ENCODE measurements around the gene VSTM4. TPM values are rescaled to one million over a fixed set of nuclear protein-coding genes. Genes with fewer than 3 reads are reported as not detected.

Gene VSTM4
- total and polyA plus RNA-seq, 2 of the 4 experiments (the other 2 are of a cell fraction): 2.4 to 2.9 TPM

DNA sequence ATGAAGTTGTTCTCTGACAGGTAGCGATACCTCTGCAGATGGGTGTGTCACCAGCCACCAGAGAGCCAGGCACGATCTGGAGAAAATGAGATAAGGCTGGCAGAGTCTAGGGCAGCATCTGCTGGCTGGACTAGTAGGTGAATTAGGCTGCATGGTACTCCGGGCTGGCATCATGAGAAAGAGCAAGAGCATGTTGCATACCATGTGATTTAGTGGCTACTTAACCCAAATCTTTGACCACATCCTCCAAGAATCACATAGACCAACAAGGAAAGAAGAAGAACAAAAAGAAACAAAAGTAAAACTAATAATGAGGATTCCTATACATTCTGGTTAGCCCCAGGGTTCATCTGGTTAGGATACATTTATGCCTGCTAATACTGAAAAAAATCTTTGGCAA is 41.9 kb upstream of the VSTM4 start:
- H2AK9ac ChIP-seq (replicated peaks; ENCODE audit: low read depth, low read length, poor library complexity): no peak overlapping the region
- H3K27me3 ChIP-seq (ENCODE audit: control insufficient read depth, insufficient read depth, low read length): no peaks in the 10 kb centered on the region
- H3K4me3 ChIP-seq (ENCODE audit: insufficient read depth, low read depth, low read length): no peak overlapping the region
- no peak overlapping the region for H3K9ac ChIP-seq (ENCODE audit: low read depth, low read length)
- in situ Hi-C loops (cut with MboI; ENCODE audit: low sequenced_read_pairs) (no loop called here), dilution Hi-C loops (cut with HindIII; ENCODE audit: low sequenced_read_pairs, unreplicated experiment) (no loop called here), intact Hi-C loops (cut with micrococcal nuclease) (no loop called here)
- no peak overlapping the region for H2BK5ac ChIP-seq (ENCODE audit: low read depth, low read length, poor library complexity, severe bottlenecking)
- no TSS peak for BruUV-seq (replicated peaks)
- H3K79me1 ChIP-seq (ENCODE audit: low read depth in 1 of 2, low read length in 2 of 2): no peaks in the 10 kb centered on the region
- H2BK20ac ChIP-seq (ENCODE audit: low read depth, low read length): peak overlapping the region; percentile 6; the same call in 1 of the 2 replicates
- H4K5ac ChIP-seq (ENCODE audit: low read depth, low read length): no peak overlapping the region
- H3K23ac ChIP-seq (ENCODE audit: low read depth, low read length): no peak overlapping the region
- no peak overlapping the region for H4K91ac ChIP-seq (ENCODE audit: insufficient read depth, low read depth, low read length)
- H2AK5ac ChIP-seq (ENCODE audit: low read depth, low read length): peak overlapping the region; percentile 7; the same call in 1 of the 2 replicates
- no peak for TF ChIP-seq MAFK (IDR thresholded peaks at IDR 0.05; ENCODE audit: low read depth, low read length)
- no peak for TF ChIP-seq POLR2A (IDR thresholded peaks at IDR 0.05; ENCODE audit: low read depth, low read length)
- TF ChIP-seq, protein P1, sequence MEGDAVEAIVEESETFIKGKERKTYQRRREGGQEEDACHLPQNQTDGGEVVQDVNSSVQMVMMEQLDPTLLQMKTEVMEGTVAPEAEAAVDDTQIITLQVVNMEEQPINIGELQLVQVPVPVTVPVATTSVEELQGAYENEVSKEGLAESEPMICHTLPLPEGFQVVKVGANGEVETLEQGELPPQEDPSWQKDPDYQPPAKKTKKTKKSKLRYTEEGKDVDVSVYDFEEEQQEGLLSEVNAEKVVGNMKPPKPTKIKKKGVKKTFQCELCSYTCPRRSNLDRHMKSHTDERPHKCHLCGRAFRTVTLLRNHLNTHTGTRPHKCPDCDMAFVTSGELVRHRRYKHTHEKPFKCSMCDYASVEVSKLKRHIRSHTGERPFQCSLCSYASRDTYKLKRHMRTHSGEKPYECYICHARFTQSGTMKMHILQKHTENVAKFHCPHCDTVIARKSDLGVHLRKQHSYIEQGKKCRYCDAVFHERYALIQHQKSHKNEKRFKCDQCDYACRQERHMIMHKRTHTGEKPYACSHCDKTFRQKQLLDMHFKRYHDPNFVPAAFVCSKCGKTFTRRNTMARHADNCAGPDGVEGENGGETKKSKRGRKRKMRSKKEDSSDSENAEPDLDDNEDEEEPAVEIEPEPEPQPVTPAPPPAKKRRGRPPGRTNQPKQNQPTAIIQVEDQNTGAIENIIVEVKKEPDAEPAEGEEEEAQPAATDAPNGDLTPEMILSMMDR (conservative IDR thresholded peaks at IDR 0.05; ENCODE audit: low read depth, low read length): no peak
- no peak for TF ChIP-seq CEBPB (IDR thresholded peaks at IDR 0.05; ENCODE audit: low read depth, low read length)
- no peak for TF ChIP-seq ELK1 (IDR thresholded peaks at IDR 0.05; ENCODE audit: borderline replicate concordance, low read depth, low read length)
- TF ChIP-seq MAZ (IDR thresholded peaks at IDR 0.05; ENCODE audit: borderline replicate concordance, low read depth, low read length): no peak
- no peak for TF ChIP-seq RFX5 (IDR thresholded peaks at IDR 0.05; ENCODE audit: low read depth, low read length)
- no peak for TF ChIP-seq SMC3 (IDR thresholded peaks at IDR 0.05; ENCODE audit: low read depth, low read length)
- TF ChIP-seq CHD1 (IDR thresholded peaks at IDR 0.05; ENCODE audit: low read depth, low read length): no peak
- TF ChIP-seq FOS (IDR thresholded peaks at IDR 0.05; ENCODE audit: low read depth, low read length): no peak
- TF ChIP-seq BHLHE40 (IDR thresholded peaks at IDR 0.05; ENCODE audit: low read depth, low read length): no peak
- no peak for TF ChIP-seq MXI1 (IDR thresholded peaks at IDR 0.05; ENCODE audit: borderline replicate concordance, low read depth, low read length)
- no peak for TF ChIP-seq RAD21 (IDR thresholded peaks at IDR 0.05; ENCODE audit: low read length)
- no peak for TF ChIP-seq NFE2L2 (IDR thresholded peaks at IDR 0.05; ENCODE audit: low read depth, low read length)
- TF ChIP-seq RCOR1 (IDR thresholded peaks at IDR 0.05; ENCODE audit: insufficient replicate concordance, low read length): no peak
- TF ChIP-seq USF2 (IDR thresholded peaks at IDR 0.05; ENCODE audit: low read depth, low read length): no peak
- H3K4me1 ChIP-seq (ENCODE audit: control insufficient read depth, insufficient read depth, low read length): peaks cover 10% of the 10 kb centered on the region
- ATAC-seq (ENCODE audit: low read depth) (no peak), DNase-seq (no peak)
- H4K8ac ChIP-seq (ENCODE audit: low read depth in 2 of 2, low read length in 2 of 2): peak overlapping the region in 1 of 2 experiments; percentile 1; a peak in 1 of 4 replicates
- H3K4ac ChIP-seq (ENCODE audit: low read depth, low read length): 0 out of 2 replicates have a peak overlapping the region, but pooled peaks have one; percentile 53
- POLR2A ChIA-PET (ENCODE audit: unreplicated experiment): no interaction called here
- no peak overlapping the region for H3K18ac ChIP-seq (ENCODE audit: low read depth, low read length)
- no CpG with 5 or more reads among the region's 3 CpGs for WGBS, 2 experiments (ENCODE audit: extremely low coverage in 2 of 2, insufficient read length in 1 of 2)
- H3K56ac ChIP-seq (ENCODE audit: extremely low read depth, insufficient read depth, low read length): no peak overlapping the region
- no peak overlapping the region for H2AFZ ChIP-seq (replicated peaks; ENCODE audit: low read length, poor library complexity)
- H2BK120ac ChIP-seq (ENCODE audit: low read depth, low read length): 0 out of 2 replicates have a peak overlapping the region, but pooled peaks have one; percentile 22
- H3K14ac ChIP-seq (replicated peaks; ENCODE audit: low read depth, low read length): peak overlapping the region; percentile 23
- CTCF ChIA-PET: no interaction called here
- H3K9me3 ChIP-seq (ENCODE audit: control insufficient read depth, insufficient read depth, low read length): no peaks in the 10 kb centered on the region
- H3K27ac ChIP-seq (ENCODE audit: insufficient read depth, low read length): no peak overlapping the region
- H3K4me2 ChIP-seq (ENCODE audit: low read depth, low read length): no peak overlapping the region
- peak overlapping the region; percentile 78; the same call in 2 of the 3 replicates for H2BK15ac ChIP-seq (ENCODE audit: low read depth, low read length)
- H3K9me1 ChIP-seq (ENCODE audit: insufficient read depth, low read length): peaks cover 21% of the 10 kb centered on the region
- no peaks in the 10 kb centered on the region for H4K20me1 ChIP-seq (ENCODE audit: insufficient read depth, low read length)
- H3K36me3 ChIP-seq (ENCODE audit: control insufficient read depth, insufficient read depth, low read length): no peaks in the 10 kb centered on the region
